Measurements from ENCODE around the gene ACOX2. TPM values are rescaled to one million over a fixed set of nuclear protein-coding genes. Genes with fewer than 3 reads are reported as not detected.

The ACOX2 gene
- total RNA-seq, 3 donors from 2014 or later (not counting 1 experiment from before 2014, with no cell fraction given), result not detected

DNA sequence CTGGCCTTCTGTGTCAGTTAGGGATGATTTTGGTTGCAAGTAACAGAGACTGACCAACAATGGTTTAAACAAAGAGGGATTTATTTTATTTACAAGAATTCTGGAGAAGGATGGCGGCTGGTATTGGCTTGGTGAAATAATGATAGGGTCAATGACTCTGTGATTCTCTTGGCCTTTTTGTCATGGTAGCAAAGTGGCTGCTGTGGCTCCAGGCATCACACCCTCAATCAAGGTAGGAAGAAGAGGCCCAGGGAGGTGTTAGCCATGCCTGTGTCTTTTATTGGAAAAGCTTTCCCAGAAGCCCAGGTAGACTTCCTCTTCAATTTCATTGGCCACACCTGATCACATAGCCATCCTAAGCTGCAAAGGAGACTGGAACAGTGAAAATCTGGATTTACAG, 27.1 kb upstream of the ACOX2 start:
- no peak for TF ChIP-seq CTCF (IDR thresholded peaks at IDR 0.05)
- no peak overlapping the region for H3K27ac Mint-ChIP-seq
- H3K4me3 Mint-ChIP-seq, result no peak overlapping the region
- DNase-seq, result no peak
- no peak for ATAC-seq
- Histone ChIP-seq H3K9me3 (ENCODE audit: control insufficient read depth, insufficient read depth, low read length) (no peaks in the 10 kb centered on the region), H3K4me3 (ENCODE audit: low read length) (no peak overlapping the region), H3K27me3 (ENCODE audit: control insufficient read depth, insufficient read depth, low read length) (no peaks in the 10 kb centered on the region), H3K4me1 (ENCODE audit: control insufficient read depth, insufficient read depth, low read length) (no peaks in the 10 kb centered on the region), H3K27ac (ENCODE audit: low read length) (no peak overlapping the region), H3K36me3 (ENCODE audit: control insufficient read depth, insufficient read depth, low read length) (no peaks in the 10 kb centered on the region)
- intact Hi-C loops (cut with micrococcal nuclease), result no loop called here
- no peaks in the 10 kb centered on the region for H3K27me3 Mint-ChIP-seq (ENCODE audit: low read depth in 2 of 2)
- H3K36me3 Mint-ChIP-seq, result no peaks in the 10 kb centered on the region
- no peaks in the 10 kb centered on the region for H3K9me3 Mint-ChIP-seq
- peaks cover 7% of the 10 kb centered on the region in 2 donors for H3K4me1 Mint-ChIP-seq
- WGBS (ENCODE audit: insufficient coverage), result 90% methylated on average over 1 of the region's 1 CpG

GRCh38 chr3:58563386-58564035, 26.5 kb upstream of the ACOX2 start:
- Mint-ChIP-seq H3K36me3 (no peaks in the 10 kb centered on the region), H3K27ac (no peak overlapping the region), H3K4me1 (peaks cover 1 to 2% of the 10 kb centered on the region in 2 donors), H3K9me3 (no peaks in the 10 kb centered on the region), H3K27me3 (ENCODE audit: low read depth in 2 of 2) (no peaks in the 10 kb centered on the region), H3K4me3 (no peak overlapping the region)
- intact Hi-C loops (cut with micrococcal nuclease), result no loop called here
- H3K27me3 ChIP-seq (ENCODE audit: control insufficient read depth, insufficient read depth, low read length), result no peaks in the 10 kb centered on the region
- no peak overlapping the region for H3K4me3 ChIP-seq (ENCODE audit: low read length)
- H3K4me1 ChIP-seq (ENCODE audit: control insufficient read depth, insufficient read depth, low read length), result no peaks in the 10 kb centered on the region
- no peaks in the 10 kb centered on the region for H3K36me3 ChIP-seq (ENCODE audit: control insufficient read depth, insufficient read depth, low read length)
- 89% methylated on average over 6 of the region's 6 CpGs for WGBS (ENCODE audit: insufficient coverage)
- no peak for TF ChIP-seq CTCF (IDR thresholded peaks at IDR 0.05)
- no peaks in the 10 kb centered on the region for H3K9me3 ChIP-seq (ENCODE audit: control insufficient read depth, insufficient read depth, low read length)
- H3K27ac ChIP-seq (ENCODE audit: low read length), result no peak overlapping the region
- DNase-seq (no peak), ATAC-seq (no peak)

GRCh38 chr3:58562498-58562897, 25.5 kb upstream of the ACOX2 start:
- no peaks in the 10 kb centered on the region for H3K9me3 ChIP-seq (ENCODE audit: control insufficient read depth, insufficient read depth, low read length)
- no peaks in the 10 kb centered on the region for H3K4me1 ChIP-seq (ENCODE audit: control insufficient read depth, insufficient read depth, low read length)
- H3K36me3 ChIP-seq (ENCODE audit: control insufficient read depth, insufficient read depth, low read length), result no peaks in the 10 kb centered on the region
- H3K27ac ChIP-seq (ENCODE audit: low read length), result no peak overlapping the region
- Mint-ChIP-seq H3K4me3 (no peak overlapping the region), H3K27me3 (ENCODE audit: low read depth in 2 of 2) (no peaks in the 10 kb centered on the region), H3K9me3 (no peaks in the 10 kb centered on the region), H3K4me1 (no peaks in the 10 kb centered on the region), H3K27ac (no peak overlapping the region), H3K36me3 (no peaks in the 10 kb centered on the region)
- no peak for DNase-seq
- 96% methylated on average over 4 of the region's 4 CpGs for WGBS (ENCODE audit: insufficient coverage)
- no peak for ATAC-seq
- H3K4me3 ChIP-seq (ENCODE audit: low read length), result no peak overlapping the region
- intact Hi-C loops (cut with micrococcal nuclease), result no loop called here
- no peak for TF ChIP-seq CTCF (IDR thresholded peaks at IDR 0.05)
- H3K27me3 ChIP-seq (ENCODE audit: control insufficient read depth, insufficient read depth, low read length), result no peaks in the 10 kb centered on the region

DNA sequence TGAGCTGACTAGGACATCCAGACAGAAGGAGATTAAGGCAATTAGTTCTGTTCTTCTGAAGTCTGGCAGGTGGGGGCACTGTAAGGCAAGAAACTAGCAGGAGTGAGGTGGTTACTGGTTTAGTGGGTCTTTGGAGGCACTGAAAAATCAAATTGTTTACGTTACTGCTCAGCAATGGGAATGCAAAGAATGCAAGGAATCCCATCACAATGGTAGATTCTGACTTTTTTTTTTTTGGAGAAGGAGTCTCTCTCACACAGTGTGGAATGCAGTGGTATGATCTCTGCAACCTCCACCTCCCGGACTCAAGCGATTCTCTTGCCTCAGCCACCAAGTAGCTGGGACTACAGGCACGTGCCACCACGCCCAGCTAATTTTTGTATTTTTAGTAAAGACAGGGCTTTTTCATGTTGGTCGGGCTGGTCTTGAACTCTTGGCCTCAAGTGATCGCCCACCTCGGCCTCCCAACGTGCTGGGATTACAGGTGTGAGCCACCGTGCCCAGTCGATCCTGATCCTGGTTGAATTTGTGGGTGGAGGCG, 23.9 kb upstream of the ACOX2 start:
- Histone ChIP-seq H3K27me3 (ENCODE audit: control insufficient read depth, insufficient read depth, low read length) (no peaks in the 10 kb centered on the region), H3K36me3 (ENCODE audit: control insufficient read depth, insufficient read depth, low read length) (no peaks in the 10 kb centered on the region), H3K4me3 (ENCODE audit: low read length) (no peak overlapping the region), H3K27ac (ENCODE audit: low read length) (no peak overlapping the region), H3K4me1 (ENCODE audit: control insufficient read depth, insufficient read depth, low read length) (no peaks in the 10 kb centered on the region), H3K9me3 (ENCODE audit: control insufficient read depth, insufficient read depth, low read length) (no peaks in the 10 kb centered on the region)
- Mint-ChIP-seq H3K9me3 (no peaks in the 10 kb centered on the region), H3K27ac (no peak overlapping the region), H3K36me3 (no peaks in the 10 kb centered on the region), H3K27me3 (ENCODE audit: low read depth in 2 of 2) (no peaks in the 10 kb centered on the region), H3K4me3 (no peak overlapping the region), H3K4me1 (no peaks in the 10 kb centered on the region)
- ATAC-seq (no peak), DNase-seq (no peak)
- intact Hi-C loops (cut with micrococcal nuclease), result no loop called here
- TF ChIP-seq CTCF (IDR thresholded peaks at IDR 0.05), result no peak
- WGBS (ENCODE audit: insufficient coverage), result 95% methylated on average over 12 of the region's 12 CpGs

Measured in natural killer cell (primary cell).